HG02798 (cell line): Measurements from ENCODE around the gene TEDDM1.
"Not testable (repeated sequence)": the region's sequence is repeated elsewhere in the genome, so short reads cannot be mapped to it uniquely, and the experiment has no call there.

ENCODE experiments used
- ATAC-seq: cut with Tn5 transposase; IDR thresholded peaks from one replicate; pipeline ENCODE4 v1.9.1; 2021; ENCODE audit warnings: mild to moderate bottlenecking; ENCODE audit not compliant: unreplicated experiment, poor library complexity

TEDDM1 gene, protein sequence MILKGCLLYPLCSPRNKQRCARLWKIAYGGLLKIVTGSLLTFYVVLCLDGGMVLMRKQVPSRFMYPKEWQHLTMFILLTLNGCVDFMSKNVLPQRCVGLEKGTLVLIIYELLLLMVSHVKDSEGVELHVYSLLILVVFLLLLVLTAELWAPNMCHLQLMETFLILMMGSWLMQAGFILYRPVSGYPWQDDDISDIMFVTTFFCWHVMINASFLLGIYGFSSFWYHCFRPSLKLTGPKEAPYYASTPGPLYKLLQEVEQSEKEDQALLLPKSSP

DNA sequence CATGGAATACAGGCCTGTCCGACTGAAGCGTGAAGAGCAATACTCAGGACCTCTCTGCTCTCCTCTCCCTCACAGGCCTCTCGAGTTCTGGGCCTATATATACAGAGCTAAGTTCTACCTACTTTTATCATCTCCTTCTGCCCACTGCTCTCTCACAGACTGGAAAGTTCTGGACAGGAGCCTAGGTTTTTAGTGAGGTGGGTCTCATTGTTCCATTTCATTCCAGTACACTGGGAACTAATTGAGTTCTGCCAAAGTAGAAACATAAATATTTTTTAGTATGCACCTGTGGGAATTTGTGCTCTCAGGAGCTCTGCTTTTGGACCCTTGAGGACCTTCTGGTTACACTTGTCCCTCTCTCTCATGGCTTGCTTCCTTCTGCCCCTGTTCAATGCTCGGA, at the start of gene TEDDM1:
Gene TEDDM1, minus strand, starts transcription at position 101 of the 400 bp plus-strand sequence. CDS start 182 bp downstream, outside the sequence.
- no peak for ATAC-seq

DNA sequence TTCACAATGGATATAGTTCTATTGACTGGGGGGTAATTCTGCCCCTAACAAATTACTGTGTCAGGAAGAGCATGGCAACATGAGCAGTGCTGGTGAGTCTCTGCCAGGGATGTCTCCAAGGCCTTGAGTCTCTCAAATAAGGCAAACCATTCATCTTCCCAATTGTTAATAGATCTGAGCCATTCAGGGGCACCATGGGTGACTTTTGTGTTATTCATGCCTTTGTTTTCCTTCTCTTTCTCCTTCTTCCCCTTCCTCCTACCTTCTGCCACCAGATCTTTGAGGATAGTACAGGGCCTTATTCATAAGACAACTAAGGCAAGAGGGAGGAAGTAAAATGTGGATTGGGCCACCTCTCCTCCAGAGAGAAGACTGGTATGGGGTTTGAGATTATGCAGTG, 49.6 kb upstream of the TEDDM1 start, which contains the start of gene RGSL1:
Gene RGSL1, plus strand, starts transcription at position 60 of the 400 bp plus-strand sequence. Its CDS starts 20 bp downstream, at position 80.
- no peak for ATAC-seq

DNA sequence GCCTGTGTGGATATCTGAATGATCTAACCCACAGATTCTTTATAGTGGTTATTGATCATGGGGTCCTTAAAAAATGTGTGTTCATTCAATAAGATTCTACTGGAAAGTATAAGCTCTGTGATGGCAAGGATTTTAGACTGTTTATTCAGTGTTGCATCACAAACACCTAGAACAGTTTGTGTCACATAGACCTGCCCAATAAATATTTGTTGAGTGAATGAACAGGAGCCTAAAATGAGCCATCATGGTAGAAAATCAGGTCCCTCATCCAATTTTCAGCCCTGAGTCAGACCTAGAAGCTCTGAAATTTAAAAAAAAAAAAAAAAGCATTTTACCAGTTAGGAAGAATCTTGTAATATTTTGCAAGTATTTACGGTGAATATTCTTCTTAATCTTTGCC, 47.2 kb upstream of the TEDDM1 start:
- ATAC-seq: no peak

DNA sequence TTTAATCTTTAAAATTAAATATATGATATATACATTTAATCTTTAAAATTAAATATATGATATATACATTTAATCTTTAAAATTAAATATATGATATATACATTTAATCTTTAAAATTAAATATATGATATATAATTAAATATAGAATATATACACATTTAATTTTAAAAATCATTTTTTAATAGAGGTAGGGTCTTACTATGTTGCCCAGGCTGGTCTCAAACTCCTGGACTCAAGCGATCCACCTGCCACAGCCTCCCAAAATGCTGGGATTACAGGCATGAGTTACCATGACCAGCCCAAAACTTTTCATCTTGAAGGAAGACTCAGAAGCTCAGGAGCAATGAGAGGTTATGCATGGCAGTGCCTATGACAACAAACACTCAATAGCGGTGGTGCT, 46.7 kb upstream of the TEDDM1 start:
- not testable (repeated sequence) for ATAC-seq

DNA sequence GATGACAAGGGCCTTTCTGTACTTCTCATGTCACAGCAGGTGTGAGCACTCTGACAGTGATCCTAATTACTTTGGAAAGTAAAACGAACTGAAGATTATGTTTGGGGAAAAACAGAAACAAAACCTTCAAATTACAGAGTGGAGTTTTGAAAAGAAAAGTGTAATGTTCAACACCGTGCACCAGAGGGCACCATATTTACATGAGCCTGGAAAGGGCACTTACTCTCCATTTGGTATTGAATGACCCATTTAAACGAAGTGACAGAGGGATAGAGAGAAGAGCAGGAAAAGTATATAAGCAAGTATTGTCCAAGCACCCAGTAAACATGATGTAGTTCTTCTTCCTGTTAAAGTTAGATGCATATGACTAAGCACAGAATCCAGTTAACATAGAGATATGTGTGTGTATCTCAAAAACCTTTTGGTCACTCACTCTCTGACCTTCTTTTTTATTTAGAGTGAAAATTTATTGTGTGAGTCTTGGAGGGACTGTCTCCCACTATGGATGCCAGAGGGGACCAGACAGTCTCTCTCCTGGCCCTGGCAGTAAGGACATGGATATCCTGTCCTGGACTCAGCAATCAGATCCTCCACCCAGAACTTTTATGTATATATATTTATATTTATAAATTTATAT, 45.7 kb upstream of the TEDDM1 start:
- ATAC-seq: peak; percentile 72

DNA sequence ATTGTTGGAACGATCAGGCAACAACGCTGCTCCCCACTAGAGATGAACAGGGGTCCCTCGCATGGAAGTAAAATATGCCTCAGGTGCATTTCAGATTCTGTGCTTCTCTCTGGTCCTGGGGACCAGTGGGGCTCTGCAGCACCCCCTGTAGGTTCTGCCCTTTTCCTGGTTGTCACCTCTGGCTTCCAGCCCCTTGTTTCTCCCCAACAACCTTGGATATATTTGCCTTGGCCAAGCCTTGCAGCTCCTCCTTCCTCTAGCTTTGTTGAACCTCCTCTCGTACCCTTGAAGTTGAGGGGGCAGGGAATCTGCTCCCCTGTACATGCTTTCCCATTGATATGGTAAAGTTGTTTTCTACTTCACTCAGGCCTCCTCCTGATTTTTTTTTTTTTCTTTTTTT, 44.0 kb upstream of the TEDDM1 start:
- ATAC-seq: no peak

DNA sequence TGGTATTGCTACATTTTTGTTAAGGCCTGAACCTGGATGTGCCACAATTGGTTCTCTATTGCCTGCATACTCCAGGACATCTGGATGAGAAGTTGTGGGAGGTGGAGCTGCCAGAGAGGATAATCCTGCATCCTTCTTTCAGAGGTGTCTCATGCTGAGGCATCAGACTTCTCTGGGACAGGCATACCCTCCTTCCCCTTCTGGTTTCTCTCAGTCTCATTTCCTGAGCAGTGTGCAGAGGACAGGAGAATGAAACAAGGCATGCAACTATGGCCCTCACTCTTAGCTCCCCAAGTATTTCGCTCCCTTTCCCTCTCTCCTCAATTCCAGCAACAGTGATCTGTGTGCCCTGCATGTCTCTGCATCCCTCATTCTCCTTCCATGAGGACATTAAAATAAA, 41.9 kb upstream of the TEDDM1 start:
- no peak for ATAC-seq

DNA sequence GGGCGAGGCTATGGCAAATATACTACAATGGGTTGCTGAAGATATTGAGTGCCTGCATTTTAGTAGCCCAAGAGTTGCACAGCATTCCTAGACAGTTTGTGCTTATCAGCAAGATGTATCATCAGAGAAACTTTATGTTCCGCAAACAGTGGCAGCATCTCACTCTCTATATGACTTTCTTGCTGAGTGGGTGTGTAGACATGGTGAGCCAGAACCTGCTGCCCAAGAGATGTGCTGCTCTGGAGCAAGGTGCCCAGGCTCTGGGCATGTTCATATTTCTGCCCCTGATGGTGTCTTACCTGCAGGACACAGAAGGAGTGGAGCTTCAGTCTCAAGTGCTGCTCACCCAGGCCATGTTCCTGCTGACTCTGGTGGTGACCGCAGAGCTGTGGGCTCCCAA, 41.3 kb upstream of the TEDDM1 start:
- ATAC-seq: no peak

DNA sequence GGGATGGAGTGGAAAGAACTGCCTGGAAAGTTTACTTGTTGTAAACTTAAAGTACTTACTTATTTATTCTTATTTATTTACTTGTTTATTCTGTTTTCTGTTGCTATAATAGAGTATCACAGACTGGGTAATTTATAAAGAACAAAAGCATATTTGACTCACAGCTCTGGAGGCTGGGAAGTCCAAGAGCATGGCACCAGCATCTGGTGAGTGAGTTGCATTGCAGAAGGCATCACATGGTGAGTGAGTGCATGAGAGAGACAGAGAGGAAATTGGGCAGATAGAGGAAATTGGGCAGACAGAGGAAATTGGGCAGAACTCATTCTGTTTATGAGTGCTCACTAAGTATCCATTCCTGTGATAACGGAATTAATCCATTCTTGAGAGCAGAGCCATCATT, 37.9 kb upstream of the TEDDM1 start:
- ATAC-seq: no peak

DNA sequence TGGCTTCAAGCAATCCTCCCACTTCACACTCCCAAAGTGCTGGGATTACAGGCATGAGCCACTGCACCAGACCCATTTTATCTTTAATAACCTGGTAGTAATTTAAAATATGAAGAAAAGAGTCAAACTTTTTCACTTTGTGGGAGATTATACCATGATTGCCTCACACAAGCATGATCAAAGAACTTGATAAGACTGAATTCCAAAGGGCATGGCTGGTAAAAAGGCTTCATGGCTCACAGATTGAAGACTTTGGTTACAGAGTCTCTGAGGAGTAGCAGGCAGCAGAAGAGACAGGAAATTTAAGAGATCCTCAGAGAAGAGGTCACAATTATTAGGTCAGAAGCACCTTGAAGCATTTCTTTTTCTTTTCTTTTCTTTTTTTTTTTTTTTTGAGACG, 33.1 kb upstream of the TEDDM1 start:
- ATAC-seq: no peak

DNA sequence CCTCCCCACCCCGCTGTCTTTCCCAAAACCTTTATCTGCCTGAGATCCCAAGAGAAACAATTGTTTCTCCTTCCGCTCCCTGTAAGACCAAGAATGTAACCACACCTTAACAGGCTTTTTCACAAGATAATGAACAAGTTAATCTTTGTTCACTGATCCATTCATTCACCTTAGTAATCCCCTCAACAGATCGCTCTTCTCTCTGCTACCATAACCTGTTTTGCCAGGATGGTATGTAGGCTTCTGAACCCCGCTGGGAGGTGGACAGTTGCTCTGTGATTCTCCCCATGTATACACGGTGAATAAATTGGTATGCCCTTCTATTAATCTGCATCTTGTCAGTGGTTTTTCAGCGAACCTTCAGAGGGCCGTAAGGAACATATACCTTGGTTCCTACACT, 30.8 kb upstream of the TEDDM1 start:
- ATAC-seq: no peak

DNA sequence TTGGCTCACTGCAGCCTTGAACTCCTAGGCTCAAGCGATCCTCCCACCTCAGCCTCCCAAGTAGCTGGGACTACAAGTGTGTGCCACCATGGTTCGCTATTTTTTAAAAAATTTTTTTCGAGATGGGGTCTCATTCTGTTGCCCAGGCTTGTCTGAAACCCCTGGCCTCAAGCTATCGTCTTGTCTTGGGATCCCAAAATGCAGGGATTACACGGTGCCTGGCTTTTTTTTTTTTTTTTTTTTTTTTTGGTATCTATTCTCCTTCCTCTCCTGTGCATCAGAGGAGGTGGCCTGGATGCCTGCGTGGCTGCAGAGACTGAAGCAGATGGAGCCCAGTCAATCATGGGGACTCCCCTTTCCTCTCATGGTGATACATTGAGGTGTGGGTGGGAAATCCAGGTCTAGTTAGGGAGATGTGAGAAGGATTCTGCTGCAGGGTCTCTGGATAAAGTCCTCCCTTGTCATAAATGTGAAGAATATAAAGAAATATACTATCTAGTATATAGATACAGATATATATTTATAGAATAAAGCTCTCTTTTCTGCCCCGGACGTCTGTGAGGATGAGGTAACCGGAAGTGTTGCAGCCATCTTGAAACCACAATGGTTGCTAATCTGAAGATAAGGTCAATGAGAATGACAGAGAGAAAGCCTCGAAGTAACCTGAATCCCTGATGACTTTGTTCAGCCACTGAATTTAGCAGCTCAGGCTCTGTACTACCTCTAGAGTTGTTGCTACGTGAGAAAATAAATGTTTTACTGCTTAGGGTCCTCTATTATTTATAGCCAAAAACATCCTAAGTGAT, 30.0 kb upstream of the TEDDM1 start:
- ATAC-seq: peak; percentile 29

DNA sequence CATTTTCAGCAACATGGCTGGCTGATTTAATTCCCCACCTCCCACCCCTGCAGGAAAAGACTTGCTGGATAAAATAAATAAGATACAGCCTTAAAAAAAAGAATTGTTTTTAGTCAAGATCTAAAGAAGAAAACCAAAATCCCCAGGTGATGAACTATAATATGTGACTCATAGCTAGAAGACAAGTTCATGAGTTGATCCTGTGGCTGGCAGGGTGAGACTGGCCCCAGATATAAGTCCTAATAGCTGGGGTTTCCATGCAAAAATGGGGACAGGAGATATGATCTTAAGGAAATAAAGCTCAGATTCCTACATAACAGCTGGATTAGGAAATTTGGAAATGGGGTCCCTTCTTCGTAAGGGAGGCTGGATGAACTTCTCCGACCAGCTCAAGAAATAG, 27.6 kb upstream of the TEDDM1 start:
- ATAC-seq: no peak

DNA sequence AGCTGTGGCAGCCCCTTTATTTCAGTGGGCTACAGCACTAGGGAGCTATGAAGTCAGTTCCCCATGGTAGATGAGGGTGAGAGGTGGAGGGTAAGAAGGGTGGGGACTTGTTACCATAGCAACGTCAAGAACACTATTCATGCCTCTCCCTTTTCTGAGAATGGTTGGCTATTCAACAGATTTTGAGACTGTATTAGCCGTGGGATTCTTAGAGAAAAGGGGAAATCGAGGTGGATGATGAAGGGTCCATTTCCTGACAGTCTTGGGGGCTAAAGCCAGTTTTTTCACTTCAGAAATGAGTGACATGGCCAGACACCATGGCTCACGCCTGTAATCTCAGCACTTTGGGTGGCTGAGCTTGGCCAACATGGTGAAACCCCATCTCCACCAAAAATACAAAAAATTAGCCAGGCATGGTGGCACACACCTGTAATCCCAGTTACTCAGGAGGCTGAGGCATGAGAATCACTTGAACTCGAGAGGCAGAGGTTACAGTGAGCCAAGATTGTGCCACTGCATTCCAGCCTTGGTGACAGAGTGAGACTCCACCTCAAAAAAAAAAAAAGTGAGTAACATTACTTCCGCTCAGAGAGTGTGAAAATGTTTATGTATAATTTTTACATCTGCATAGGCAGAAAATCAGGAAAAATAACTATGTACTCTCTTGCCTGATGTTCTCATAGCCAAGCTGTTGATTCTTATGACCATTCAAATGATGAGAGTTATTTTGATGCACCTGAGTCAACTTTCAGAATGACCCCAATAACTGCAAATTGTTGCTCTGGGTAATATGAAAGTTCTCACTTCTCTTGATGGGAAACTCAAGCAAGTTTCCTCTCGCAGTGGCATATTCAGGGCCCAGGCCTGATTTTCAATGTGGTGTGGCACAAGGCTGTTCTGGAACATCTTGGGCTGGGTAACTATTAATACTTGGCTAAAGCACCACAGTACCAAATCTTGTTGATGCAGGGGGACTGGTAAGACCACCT, 26.3 kb upstream of the TEDDM1 start:
- ATAC-seq: peak; percentile 78

DNA sequence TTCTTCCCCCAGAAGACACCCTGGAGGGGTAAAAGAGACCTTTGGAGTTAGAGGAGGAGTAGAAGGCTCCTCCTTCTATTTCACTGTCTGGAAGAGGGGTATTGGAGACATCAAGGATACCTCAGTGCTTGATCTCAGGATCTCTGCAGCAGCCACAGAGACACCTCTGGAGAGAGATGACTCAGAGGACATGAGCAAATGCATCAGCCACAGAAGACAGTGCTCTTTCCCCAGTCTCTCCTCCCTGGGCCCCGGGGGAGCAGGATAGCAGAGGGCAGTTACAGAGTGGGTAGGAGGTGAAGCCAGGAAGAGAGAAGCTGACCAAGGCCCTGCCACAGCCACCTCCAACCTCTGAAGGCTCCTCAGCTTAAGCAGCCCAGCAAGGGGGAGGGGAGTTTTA, 15.3 kb upstream of the TEDDM1 start:
- ATAC-seq: no peak

DNA sequence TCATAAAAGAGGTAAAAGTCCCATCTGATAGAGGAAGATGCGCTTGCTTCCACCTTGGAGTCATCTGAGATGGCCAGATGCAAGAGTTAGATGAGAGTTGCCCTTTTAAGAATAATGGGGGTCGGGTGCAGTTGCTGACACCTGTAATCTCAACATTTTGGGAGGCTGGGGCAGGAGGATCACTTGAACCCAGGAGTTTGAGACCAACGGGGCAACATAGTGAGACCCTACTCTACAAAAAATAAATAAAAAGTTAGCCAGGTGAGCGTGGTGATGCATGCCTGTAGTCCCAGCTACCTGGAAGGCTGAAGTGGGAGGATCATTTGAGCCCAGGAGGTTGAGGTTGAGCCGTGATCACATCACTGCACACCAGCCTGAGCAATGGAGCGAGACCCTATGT, 13.5 kb upstream of the TEDDM1 start:
- ATAC-seq: no peak

DNA sequence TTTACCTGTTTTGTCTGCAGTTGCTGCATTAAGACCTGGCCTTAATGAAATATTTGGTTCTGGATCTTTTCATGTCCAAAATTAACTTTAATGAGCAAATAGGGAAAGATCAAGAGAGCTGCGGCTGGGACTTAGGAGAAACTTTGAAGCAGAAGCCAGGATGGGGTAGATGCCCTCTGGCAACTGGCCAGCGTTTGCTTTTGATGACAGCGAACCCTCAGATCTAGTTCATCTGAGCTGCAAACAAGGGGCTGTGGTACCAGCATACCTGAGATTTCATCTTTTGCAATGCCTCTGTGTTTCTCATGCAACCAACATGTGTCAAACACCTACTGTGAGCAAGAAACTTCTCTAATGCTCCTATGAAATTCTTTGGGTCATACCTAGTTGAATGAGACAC, 13.0 kb upstream of the TEDDM1 start:
- no peak for ATAC-seq

DNA sequence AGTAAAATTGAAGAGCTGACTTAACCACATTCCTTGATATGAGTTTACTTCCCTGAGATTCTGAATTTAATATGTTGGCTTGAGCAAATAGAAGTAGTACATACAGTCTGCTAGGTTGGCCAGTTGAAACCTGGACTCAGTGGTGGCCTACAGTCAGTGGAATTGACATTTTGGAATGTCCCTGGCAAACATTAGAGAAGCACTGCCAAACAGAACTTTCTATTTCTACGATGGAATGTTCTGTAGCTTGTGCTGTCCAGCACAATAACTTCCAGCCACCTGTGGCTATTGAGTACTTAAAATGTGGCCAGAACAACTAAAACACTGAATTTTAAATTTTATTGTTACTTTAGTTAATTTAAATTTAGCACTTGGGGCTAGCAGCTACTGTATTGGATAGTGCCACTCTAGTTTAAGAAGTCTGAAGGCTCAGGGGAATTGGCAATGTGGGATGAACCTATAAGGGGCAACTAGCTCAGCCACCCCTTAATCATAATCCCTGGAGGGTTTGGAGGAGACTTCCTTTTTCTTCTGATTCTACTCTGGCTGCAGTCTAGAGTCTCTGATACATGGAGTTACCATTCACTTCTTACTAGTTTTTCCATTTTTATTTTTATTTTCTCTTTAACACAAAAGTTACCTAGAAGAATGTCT, 10.3 kb upstream of the TEDDM1 start:
- ATAC-seq: no peak

DNA sequence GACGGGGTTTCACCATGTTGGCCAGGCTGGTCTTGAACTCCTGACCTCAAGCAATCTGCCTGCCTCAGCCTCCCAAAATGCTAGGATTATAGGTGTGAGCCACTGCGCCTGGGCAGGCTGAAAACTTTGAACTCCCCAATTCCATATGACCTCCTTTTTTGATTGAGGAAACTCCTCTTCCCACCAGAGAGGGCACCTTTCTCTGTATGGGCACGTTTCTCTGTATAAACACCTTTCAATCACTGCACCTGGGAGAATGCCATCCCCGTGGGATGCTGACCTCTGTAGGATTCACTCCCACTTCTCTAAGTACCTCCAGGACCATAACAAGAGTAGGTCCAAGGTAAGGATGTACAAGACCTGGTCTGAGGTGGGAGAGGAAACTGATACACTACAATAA, 9.7 kb upstream of the TEDDM1 start:
- no peak for ATAC-seq
